Measurements from ENCODE around the gene TMEM273.

Gene TMEM273

GRCh38 chr10:49187950-49188761 lies at the start of gene TMEM273:
TMEM273 (minus strand) TSS chr10:49188391; CDS start chr10:49188336, 55 bp downstream.
- peak; percentile 35 for DNase-seq (ENCODE audit: low spot score)

GRCh38 chr10:49237985-49238384 lies 49.8 kb upstream of the TMEM273 start:
- DNase-seq (ENCODE audit: low spot score): no peak

GRCh38 chr10:49235392-49235791 lies 47.2 kb upstream of the TMEM273 start:
- DNase-seq (ENCODE audit: low spot score): no peak

- no peak for DNase-seq (ENCODE audit: low spot score)
Measured at GRCh38 chr10:49231086-49231820, 43.1 kb upstream of the TMEM273 start.

- no peak for DNase-seq (ENCODE audit: low spot score)
Measured at GRCh38 chr10:49230004-49230403, 41.8 kb upstream of the TMEM273 start.

- DNase-seq (ENCODE audit: low spot score): no peak
Measured at GRCh38 chr10:49228677-49229076, 40.5 kb upstream of the TMEM273 start.

GRCh38 chr10:49227406-49227805 lies 39.2 kb upstream of the TMEM273 start:
- no peak for DNase-seq (ENCODE audit: low spot score)

- no peak for DNase-seq (ENCODE audit: low spot score)
Measured at GRCh38 chr10:49226594-49226993, 38.4 kb upstream of the TMEM273 start.

- no peak for DNase-seq (ENCODE audit: low spot score)
Measured at GRCh38 chr10:49225218-49225876, 37.2 kb upstream of the TMEM273 start.

GRCh38 chr10:49223205-49223604 lies 35.0 kb upstream of the TMEM273 start:
- DNase-seq (ENCODE audit: low spot score): no peak

- DNase-seq (ENCODE audit: low spot score): no peak
Measured at GRCh38 chr10:49222170-49222569, 34.0 kb upstream of the TMEM273 start.

GRCh38 chr10:49220679-49221078 lies 32.5 kb upstream of the TMEM273 start:
- no peak for DNase-seq (ENCODE audit: low spot score)

- DNase-seq (ENCODE audit: low spot score): no peak
Measured at GRCh38 chr10:49220031-49220430, 31.8 kb upstream of the TMEM273 start.

GRCh38 chr10:49219248-49219647 lies 31.1 kb upstream of the TMEM273 start:
- no peak for DNase-seq (ENCODE audit: low spot score)

- no peak for DNase-seq (ENCODE audit: low spot score)
Measured at GRCh38 chr10:49218480-49218879, 30.3 kb upstream of the TMEM273 start.

- DNase-seq (ENCODE audit: low spot score): no peak
Measured at GRCh38 chr10:49217645-49218044, 29.5 kb upstream of the TMEM273 start.

- DNase-seq (ENCODE audit: low spot score): no peak
Measured at GRCh38 chr10:49213211-49213610, 25.0 kb upstream of the TMEM273 start.

- DNase-seq (ENCODE audit: low spot score): no peak
Measured at GRCh38 chr10:49212783-49213182, 24.6 kb upstream of the TMEM273 start.

- DNase-seq (ENCODE audit: low spot score): no peak
Measured at GRCh38 chr10:49212076-49212475, 23.9 kb upstream of the TMEM273 start.

GRCh38 chr10:49208996-49209395 lies 20.8 kb upstream of the TMEM273 start:
- no peak for DNase-seq (ENCODE audit: low spot score)

GRCh38 chr10:49207936-49208487 lies 19.8 kb upstream of the TMEM273 start:
- no peak for DNase-seq (ENCODE audit: low spot score)

GRCh38 chr10:49207113-49207512 lies 18.9 kb upstream of the TMEM273 start:
- no peak for DNase-seq (ENCODE audit: low spot score)

GRCh38 chr10:49205206-49205605 lies 17.0 kb upstream of the TMEM273 start:
- DNase-seq (ENCODE audit: low spot score): no peak
